GM19238 (cell line): ENCODE measurements around the gene KCNK2.

Experiments
- DNase-seq: peaks from one replicate; pipeline ENCODE4 v3.0.0; 2011; ENCODE audit warnings: low spot score; ENCODE audit not compliant: insufficient read length

KCNK2 gene, protein sequence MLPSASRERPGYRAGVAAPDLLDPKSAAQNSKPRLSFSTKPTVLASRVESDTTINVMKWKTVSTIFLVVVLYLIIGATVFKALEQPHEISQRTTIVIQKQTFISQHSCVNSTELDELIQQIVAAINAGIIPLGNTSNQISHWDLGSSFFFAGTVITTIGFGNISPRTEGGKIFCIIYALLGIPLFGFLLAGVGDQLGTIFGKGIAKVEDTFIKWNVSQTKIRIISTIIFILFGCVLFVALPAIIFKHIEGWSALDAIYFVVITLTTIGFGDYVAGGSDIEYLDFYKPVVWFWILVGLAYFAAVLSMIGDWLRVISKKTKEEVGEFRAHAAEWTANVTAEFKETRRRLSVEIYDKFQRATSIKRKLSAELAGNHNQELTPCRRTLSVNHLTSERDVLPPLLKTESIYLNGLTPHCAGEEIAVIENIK

DNA sequence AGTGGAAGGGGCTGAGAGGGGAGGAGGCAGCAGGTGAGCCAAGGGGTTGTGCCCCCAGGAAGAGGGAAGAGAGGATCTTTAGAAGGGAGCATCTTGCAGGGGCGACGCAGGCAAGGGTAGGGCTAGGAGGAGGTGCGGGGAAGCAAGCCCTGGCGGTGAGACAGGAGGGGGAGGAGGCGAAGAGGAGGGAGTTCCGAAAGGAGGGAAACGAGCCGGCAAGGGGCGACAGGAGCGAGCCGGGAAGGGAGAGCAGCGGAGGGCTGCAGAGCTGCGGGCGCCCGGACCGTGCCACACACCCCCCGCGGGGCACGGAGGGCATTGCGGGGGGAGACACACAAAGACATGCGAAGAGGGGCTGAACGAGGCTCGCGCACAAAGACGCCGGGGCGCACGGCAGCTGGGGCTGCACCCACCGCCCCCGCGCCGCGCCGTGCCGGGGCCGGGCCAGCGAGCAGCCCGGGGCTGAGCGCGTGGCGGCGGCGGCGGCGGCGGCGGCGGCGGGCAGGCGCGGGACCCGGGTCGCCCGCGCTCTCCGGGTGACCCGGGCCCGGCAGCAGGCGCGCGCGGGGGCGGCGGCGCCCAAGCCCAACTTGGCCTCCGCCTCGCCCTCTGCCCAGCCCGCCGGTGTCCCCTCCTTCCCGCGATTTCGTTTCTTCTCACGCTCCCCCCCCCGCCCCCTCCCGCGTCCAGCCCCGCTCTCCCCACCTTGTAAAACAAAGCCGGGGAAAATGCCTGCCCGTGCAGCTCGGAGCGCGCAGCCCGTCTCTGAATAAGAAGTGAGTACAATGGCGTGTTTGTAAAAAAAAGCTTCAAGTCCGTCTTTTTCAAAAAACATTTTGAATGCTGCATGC lies at the start of gene KCNK2:
Gene KCNK2 (plus strand): TSS at position 206 of the 851 bp plus-strand sequence. CDS start 649 bp downstream, outside the sequence.
- no peak for DNase-seq

DNA sequence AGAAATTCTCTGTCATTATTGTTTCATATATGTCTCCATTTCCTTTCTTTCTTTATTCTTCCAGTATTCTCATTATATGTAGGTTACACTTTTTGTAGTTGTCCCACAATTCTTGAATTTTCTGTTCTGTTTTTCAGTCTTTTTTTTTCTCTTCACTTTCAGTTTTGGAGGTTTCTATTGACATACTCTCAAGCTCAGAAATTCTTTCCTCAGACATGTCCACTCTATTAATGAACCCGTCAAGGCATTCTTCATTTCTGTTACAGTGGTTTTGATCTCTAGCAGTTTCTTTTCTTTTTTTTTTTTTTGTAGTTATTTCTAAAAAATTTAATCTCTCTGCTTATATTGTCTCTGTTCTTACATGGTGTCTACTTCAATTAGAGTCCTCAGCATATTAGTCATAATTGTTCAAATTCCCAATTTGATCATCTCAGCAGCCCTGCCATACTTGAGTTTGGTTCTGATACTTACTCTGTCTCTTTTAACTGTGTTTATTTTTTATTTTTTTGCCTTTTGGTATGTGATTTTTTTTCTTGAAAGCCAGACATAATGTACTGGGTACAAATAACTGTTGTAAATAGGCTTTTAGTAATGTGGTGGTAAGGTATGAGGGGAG lies 49.5 kb upstream of the KCNK2 start:
- DNase-seq, result no peak

DNA sequence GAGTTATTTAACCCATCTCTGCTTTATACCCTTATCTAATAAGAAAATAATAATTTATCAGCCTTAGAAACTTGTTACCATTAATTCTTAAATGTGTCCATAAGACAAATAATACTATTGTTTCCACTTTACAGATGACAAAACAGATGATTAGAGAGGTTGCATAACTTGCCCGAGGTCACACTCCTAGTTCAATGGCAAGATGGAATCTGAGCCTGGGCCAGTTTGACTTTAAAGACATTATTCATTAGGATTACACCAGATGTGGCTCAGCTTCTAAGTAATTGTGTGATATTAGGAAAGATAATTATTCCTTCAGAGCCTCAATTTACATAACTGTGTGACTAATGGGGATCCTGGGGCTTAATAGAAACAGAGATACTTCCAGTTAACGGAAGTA lies 42.3 kb upstream of the KCNK2 start:
- no peak for DNase-seq

DNA sequence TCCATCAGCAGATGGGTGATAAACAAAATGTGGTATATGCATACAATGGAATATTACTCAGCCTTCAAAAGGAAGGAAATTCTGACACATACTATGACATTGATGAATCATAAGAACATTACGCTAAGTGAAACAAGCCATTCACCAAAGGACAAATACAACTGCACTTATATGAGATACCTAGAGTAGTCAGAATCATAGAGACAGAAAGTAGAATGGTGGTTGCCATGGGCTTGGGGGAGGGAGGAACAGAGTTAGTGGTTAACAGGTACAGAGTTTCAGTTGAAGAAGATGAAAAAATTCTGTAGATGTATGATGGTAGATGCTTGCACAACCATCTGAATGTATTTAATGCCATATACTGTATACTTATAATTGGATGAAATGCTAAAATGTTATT lies 39.1 kb upstream of the KCNK2 start:
- DNase-seq, result no peak

DNA sequence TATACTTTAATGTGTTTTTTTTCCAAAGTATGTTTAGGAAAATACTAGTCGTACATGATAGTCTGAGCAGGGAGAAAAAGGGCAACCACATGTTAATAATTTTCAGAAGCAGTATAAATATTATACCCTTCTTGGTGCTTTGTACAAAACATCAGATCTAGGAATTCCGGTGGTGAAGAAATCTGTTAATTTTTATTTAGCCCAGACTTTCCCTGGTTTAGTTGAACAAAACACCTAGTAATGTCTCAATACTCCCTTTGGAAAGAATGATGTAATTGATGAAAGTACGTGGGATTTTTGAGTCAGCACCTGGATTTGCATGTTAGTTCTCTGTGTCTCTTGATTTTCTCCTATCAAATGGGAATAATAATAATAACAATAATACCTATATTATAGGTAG lies 38.4 kb upstream of the KCNK2 start:
- no peak for DNase-seq

DNA sequence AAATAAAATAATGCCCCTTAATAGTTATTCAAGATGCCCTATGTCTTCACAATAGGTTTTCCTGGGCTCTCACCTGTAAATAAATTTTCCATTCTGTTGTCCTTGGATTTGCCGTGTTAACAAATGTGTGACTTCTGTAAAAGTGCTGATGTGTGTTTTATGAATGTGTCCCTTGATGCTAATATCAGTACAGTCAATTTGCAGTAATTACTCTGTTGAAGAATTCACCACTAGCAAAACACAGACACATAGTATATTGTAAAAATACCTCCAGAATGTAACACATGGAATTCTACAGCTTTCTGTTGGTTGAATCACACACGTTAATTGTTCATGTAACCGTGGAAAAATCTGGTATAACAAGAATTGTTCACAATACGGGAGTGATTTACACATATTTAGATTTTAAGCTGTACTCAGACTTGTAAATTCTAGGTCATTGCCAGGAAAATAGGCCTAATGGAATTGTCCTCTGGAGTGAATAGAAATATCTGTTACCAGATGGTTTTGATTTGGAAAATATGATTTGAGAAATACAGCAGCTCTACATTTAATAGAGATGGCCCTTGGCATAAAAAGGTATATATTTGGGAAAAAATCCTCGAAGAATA lies 36.7 kb upstream of the KCNK2 start:
- no peak for DNase-seq

DNA sequence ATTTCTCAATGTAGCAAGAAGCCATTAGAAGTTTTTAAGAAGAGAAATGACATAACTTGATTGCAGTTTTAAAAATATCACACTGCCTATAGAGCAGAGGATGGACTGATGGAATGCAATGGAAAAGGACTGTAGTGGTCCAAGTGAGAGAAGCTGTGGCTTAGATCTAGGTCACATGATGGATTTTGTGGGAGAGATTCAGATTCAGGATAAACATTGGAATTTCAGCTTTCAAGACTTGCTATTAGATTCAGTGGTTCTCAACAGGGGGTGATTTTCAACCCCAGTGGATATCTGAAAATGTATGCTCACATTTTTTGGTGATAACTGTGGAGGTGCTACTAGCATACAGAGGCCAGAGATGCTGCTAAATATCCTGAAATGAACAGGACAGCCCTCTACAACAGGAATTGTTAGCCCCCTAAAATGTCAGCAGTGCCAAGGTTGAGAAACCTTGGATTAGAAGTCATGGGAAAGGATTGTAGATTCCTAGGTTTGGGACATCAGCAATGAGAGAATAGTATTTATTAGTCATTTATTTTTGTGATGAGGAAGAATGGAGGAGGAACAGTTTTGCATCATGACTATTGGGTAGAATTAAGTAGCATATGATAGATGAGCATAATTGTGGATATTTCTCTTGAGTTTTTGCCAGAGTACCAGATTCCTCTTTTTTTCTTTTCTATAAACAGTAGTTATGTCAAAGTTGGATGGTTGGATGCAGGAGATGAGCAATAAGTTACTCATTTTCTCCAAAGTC lies 30.1 kb upstream of the KCNK2 start:
- no peak for DNase-seq

DNA sequence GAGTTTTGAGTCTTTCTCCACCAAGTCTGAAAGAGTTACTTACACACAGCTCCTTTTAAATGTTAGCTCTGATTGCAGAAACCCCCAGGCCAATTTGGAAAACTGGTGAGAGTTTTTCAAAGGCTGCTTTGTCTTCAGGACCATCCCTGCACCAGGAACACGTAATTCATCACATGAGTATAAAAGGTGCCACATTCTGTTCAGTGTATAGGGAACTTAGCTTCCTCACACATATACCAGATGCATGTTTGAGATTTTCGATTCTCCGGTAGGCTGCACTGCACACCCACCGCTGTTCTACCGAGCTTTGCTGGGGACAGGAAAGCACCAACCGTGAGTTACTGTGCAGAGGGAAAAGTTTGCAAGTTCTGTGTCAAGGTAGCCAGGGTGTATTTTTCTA lies 28.3 kb upstream of the KCNK2 start:
- no peak for DNase-seq

DNA sequence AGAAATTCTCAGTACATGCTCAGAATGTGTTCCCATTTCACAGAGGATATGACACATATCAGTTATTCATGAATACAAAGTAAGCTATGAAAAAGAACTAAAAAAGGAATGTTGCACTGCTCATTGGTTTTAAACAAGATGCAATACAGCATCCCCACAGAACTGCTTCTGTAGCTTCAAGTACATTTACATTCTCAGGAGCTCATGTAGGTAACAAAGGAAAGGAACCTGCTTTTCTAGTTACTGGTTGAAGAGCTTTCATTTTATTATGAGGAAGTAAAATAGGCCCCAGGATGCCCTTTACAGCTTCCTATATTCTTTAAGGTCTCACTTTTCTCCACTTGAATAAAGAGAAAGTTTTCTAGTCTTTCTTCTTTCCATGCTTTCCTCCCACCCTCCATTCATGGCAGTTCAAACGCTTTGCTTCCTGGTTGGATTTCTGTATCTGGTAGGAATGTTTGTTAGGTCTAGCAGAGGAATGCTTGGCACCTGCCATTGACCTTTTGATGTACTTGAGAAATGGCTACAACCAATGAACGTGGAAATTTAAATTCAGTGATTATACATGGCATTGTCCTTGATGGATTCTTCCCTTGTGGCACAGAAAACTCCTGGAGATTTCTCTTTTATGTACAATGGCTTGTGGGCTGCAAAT lies 27.1 kb upstream of the KCNK2 start:
- no peak for DNase-seq

DNA sequence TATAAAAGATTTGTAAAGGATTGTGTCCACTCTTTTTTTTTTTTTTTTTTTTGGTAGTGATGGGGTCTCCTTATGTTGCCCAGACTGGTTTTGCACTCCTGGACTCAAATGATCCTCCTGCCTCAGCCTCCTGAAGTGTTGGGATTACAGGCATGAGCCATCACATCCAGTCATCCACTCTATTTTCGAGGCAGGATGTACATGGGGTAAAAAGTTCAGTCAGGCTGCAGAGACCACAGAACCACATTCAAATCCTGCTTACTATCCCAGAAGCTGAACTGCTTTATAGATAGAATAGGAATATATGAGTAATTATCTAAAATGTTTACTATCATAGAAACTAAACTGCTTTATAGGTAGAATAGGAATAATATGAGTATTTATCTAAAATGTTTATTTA lies 26.0 kb upstream of the KCNK2 start:
- DNase-seq, result no peak

DNA sequence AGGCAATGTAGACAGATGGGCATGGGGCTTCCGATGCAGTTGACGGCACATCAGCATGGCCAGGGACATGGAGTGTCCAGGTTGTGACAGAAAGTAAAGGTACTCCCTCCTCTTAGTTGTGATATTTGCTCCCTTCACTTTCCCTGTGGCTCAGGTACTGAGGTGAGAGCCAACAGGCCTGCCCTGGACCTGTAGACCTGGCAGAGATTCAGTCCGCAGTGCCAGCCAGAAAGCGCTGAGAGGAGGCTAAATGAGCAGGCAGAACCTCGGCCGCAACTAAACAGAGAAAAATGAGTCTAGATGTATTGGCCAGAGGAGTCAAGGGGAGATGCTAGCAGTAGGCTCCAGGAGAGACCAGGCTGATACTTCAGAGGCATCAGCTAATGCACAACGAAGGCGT lies 22.6 kb upstream of the KCNK2 start:
- DNase-seq, result no peak

DNA sequence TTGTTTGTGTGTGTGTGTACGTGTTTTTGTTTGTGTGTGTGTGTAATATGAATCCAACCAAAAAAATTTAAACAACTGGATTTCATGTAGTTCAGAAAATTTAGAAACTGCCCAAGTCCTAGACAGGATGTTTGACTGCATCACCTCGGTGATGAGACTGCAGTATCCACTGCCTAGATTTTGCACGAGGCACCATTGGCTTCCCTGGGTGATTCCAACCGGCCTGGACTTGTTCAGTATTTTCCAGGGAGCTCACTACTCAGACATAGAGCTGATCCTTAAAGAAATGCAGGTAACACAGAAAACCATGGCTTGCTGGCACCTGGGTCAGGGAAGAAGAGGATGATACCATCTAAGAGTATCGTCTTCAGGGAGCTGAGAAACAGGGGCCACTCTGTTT lies 18.2 kb upstream of the KCNK2 start:
- no peak for DNase-seq

DNA sequence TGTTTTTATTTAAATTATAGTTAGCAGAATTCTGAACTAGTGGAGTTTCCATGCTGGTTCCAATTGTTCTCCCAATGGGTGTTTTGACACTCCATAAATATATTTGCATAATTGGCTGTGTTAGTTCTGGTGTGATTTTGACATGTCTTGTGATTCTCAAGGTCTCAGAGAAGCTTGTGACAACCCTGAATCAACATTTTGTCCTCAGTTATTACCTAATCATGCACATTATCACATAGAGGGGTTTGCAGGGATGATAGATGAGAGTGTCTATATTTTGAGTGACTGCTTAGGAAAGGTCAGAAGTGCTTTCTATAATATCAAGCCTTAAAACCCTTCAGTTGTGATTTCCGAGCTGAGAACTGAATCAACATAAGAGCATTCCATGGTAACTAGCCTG lies 11.5 kb upstream of the KCNK2 start:
- DNase-seq, result no peak

DNA sequence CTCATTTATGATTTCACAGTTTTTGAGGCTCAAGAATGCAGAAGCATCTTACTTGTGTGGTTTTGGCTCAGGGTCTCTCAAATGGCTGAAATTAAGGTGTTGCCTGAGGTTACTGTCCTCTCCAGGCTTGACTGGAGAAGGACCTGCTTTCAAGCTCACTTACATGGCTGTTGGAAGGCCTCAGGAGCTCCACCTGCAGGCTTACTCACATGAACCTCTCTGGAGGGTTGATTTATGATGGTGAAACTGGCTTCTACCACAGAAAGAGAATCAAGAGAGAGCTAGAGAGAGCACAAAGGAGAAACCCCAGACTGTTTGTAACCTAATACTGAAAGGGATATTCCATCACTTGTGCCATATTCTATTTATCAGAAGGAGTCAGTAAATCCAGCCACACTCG lies 6.2 kb upstream of the KCNK2 start:
- no peak for DNase-seq

DNA sequence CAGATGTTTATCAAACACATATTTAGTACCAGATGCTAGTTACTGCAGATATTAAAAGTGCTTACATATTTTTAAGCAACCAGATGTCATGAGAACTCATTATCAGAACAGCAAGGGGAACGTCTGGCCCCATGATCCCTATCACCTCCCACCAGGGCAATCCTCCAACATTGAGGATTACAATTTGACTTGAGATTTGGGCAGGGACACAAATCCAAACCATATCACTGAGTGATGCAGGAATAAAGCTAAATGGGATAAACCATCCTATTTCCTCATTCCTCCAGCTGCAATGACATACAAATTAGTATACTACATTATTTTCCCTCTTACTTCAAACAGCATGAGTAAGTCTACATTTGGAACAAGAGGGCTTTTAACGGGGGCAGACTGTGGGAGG lies 3.1 kb upstream of the KCNK2 start:
- DNase-seq, result no peak

DNA sequence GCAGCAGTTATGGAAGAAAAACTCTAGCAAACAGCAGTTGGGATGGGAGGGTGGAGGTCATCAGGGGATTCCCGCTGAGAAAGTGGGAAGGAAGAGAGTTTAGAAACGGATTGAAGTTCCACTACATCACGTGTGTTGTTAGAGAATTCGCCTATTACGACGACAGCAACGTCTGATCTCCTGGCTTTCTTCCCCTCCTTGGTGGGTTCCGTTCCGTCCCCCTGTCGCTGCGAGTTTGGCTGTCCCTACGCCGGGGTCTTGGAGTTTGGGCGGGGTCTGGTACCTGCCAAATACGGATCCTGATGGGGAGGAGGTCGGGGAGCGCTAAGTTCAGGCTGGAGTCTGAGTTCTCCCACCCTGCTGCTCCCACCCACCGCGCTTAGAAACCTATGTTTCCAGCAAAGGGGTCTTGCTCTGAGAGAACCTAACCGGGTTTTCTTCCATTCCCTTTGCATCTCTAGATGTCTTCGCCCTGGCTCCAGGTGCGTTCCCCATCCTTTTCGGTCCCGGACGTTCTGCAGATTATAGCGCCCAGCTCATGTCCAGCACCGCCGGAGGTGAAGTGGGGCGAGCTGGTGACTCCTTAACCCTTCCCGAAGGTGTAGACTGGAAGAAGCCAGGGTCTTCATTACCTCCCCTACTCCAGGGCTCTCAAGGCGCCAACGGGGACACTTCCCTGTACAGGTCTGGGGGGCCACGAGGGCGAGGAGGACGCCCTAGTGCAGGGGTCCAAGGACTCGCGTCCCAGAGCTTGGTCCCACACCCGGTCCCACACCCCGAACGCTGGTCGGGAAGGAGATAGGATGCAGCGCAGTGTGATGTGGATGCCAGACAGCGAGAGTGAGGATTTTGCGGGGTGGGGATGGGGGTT lies 641 bp upstream of the KCNK2 start:
- no peak for DNase-seq

DNA sequence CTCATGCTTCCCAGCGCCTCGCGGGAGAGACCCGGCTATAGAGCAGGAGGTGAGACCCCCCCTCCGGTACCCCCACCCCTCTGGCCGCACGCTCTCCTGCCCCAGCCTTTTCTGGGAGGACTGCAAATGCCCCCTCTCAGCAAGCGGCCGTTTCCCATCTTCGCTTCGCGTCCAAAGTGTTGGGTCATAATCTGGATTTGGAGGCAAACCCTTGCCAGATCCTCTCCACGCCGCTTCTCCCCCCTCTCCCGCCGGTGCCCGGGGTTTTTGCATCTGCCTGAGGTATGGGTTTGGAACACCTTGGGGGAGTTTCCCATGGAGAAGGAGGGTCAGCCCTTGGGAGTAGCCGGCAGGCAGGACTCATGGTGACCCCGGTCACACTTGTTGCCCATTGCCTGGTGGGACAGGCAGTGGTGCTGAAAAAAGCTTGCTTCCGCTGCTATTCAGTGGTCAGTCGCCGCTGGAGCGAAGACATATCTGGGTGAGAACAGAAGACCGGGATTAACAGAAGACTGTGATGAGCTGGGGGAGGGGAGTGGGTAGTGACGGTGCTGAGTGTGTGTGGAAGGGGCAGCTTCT lies 935 bp downstream of the KCNK2 start:
- no peak for DNase-seq

DNA sequence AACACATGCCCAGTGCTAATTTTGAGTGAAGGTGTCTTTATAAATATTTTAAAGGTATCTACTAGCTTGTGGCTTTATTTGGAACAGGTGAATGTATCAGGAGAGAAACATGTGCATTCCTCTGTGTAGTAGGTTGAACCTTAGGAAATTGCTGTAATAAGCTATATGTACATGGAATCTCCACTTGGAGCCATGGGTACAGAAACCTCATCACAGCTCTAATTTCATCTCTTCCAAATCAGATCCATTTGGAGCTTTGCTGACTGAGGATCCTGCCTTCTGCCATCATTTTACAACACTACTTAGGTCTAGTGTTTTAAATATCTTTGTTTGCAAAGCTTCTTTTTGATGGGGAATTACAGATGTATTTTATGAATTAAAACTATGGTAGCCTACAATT lies 2.1 kb downstream of the KCNK2 start:
- no peak for DNase-seq

DNA sequence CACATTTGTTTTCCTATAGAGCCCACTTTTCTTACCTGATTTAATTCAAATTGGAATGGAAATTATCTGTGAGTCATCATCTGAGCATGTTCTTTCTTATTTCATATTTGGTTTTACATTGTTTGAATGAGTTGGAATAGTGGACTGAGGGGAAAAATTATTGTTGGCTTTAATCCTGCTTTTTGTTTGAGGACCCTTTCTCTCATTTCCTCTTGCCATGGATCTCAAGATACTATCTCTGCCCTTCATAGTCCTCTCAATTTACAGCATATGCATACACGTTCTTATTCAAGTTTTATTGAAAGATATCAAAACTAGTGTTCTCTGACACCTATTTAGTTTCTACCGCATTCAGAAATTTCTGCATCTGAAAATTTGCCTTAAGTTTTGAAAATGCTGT lies 5.1 kb downstream of the KCNK2 start:
- no peak for DNase-seq
